Activated T-cell treated with anti-CD3 and anti-CD28 coated beads, Interleukin-2, amount 50 U/mL, for 24 hours (primary cell): ENCODE measurements around the gene DAB1.

Source experiments
- DNase-seq: peaks from one replicate; pipeline ENCODE4 v3.0.0-alpha.2; 2020
- H3K27ac Mint-ChIP-seq: 2 replicates; pipeline ENCODE4 v1.8.0; 2020; ENCODE audit warnings: mild to moderate bottlenecking, mixed read lengths
- H3K27me3 Mint-ChIP-seq: 2 replicates; pipeline ENCODE4 v1.8.0; 2020; ENCODE audit warnings: mixed read lengths
- H3K36me3 Mint-ChIP-seq: 2 replicates; pipeline ENCODE4 v1.8.0; 2020; ENCODE audit warnings: low read depth, mixed read lengths
- H3K4me1 Mint-ChIP-seq: 2 replicates; pipeline ENCODE4 v1.8.0; 2020; ENCODE audit warnings: low read depth, mixed read lengths
- H3K4me3 Mint-ChIP-seq: 2 replicates; pipeline ENCODE4 v1.8.0; 2020; ENCODE audit warnings: mild to moderate bottlenecking, moderate library complexity, mixed read lengths
- H3K9me3 Mint-ChIP-seq: 2 replicates; pipeline ENCODE4 v1.8.0; 2020; ENCODE audit warnings: mixed read lengths

The DAB1 gene

DNA sequence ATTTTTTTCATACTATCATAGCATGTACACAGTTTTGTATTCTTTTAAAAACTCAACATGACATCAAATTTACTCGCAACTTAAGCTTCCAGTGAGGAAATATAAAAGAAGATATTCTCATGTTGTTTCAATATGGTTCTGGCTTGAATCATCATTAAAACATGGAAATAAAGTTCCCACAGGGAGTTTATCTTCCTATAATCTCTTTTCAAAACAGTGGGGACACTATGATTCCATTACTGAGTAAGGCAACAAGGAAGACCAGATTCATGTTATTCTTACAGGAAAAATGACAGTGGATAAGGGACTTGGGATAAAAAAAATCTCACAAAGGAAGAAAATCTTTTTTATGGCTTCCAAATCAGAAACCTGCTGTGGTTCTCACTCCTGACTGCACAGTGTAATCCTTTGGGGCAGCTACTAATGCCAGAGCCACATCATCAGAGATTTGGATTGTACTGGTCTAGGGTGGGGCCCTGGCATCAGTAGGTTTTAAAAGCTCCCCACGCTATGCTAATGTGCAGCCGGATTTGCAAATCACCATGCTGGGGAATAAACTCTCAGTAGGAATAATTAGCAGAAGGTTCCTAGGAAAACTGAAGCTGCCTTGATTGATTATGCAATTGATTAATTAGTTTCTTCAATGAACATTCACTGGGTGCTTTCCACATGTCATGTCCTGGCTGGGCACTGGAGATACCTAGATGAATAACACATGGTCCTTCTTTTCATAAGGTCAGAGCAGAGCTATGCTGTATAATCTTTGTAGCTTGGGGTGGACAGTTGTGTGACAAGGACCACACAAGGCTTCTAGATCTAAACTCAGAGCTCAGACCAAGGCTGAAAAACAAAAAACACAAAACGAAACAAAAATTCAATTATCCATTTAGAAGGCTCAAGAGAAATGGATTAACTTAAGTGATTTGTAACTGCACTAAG is 386.9 kb downstream of the DAB1 start:
- no peak overlapping the region for H3K4me3 Mint-ChIP-seq
- H3K27ac Mint-ChIP-seq = no peak overlapping the region
- H3K36me3 Mint-ChIP-seq = no peaks in the 10 kb centered on the region
- H3K9me3 Mint-ChIP-seq = peaks cover 6% of the 10 kb centered on the region
- peaks cover 8% of the 10 kb centered on the region for H3K4me1 Mint-ChIP-seq
- DNase-seq = no peak
- H3K27me3 Mint-ChIP-seq = no peaks in the 10 kb centered on the region

- Mint-ChIP-seq H3K4me1 (peaks cover 8% of the 10 kb centered on the region), H3K9me3 (peaks cover 6% of the 10 kb centered on the region), H3K4me3 (no peak overlapping the region), H3K36me3 (no peaks in the 10 kb centered on the region), H3K27ac (no peak overlapping the region), H3K27me3 (no peaks in the 10 kb centered on the region)
- DNase-seq = no peak
These were observed 389.1 kb downstream of the DAB1 start for GRCh38 chr1:57034713-57035112.

DNA sequence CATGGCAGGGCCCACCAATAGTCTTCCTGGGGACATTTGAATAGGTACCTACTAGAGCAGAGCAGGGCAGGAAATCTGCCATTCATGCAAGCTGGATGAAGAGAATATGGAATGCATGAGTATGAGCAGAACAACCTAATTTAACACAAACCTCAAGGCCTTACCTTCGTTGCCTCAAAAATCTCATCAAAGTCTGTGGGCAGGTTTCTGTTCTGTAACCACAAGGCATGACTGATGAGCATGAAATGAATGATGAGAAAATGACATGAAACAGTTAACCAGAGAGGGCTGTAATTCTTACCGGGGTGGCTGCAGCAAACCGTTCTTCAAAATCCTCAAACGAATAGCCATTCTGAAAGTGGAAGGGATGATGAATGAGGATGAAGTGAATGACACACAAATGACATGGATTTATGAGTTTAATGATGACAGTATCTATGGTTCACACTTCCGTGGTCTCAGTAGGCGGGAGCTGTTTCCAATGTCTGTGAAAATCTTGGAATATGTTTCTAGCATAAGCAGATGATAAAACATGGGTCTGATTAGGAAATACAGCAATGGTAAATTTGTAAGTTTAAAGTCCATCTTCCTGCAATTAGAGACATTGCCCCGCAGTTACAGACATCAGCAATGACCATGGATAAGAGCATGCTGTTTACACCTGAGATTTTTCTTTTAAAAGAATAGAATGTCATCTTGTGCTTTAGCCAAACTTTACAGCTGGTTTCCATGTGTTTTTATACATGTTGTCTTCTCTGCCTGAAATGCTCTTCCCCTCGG is 390.4 kb downstream of the DAB1 start:
- Mint-ChIP-seq H3K36me3 (no peaks in the 10 kb centered on the region), H3K27me3 (no peaks in the 10 kb centered on the region), H3K4me1 (peaks cover 8% of the 10 kb centered on the region), H3K4me3 (no peak overlapping the region), H3K9me3 (peaks cover 6% of the 10 kb centered on the region), H3K27ac (no peak overlapping the region)
- no peak for DNase-seq

- no peaks in the 10 kb centered on the region for H3K27me3 Mint-ChIP-seq
- H3K4me1 Mint-ChIP-seq = no peaks in the 10 kb centered on the region
- DNase-seq = no peak
- no peaks in the 10 kb centered on the region for H3K9me3 Mint-ChIP-seq
- no peak overlapping the region for H3K27ac Mint-ChIP-seq
- no peak overlapping the region for H3K4me3 Mint-ChIP-seq
- H3K36me3 Mint-ChIP-seq = no peaks in the 10 kb centered on the region
These were observed 397.1 kb downstream of the DAB1 start for GRCh38 chr1:57026624-57027354.

DNA sequence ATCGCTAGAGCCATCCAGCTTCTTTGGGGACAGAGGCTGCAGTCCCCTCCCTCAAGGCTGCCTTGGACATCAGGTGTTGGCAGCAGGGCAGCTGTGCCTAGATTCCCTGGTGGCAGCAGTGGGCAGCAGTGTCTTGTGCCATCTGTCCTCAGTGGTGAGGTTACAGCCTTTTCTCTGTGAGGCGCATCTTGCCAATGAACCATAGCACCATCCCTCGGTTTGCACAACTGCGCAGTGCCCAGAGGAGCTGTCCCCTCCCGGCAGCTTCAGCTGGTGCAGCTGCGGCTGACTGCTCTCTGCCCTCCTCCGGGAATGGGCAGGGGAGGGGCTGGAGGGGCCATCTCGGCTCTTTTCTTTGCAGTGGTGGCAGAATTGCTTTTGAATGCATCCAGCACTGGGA is 399.0 kb downstream of the DAB1 start:
- H3K27me3 Mint-ChIP-seq = no peaks in the 10 kb centered on the region

DNA sequence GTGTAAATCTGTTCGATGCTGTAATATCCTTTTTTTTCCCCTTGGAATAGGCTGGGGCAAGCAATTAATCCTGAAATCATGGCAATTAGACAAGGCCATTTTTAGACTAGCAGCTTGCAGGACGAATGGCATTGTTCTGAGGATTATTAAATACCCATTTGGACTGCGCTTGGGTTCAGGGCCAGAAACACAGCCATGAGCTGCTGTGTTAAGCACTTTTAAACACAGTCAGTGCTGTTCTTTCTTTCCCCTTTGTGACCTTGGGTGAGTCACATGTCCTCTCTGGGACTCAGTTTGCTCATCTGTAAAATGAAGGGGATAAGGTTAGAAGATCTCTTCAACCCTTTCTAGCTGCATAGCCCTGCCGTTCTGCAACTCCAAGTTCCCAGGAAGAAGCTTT is 399.4 kb downstream of the DAB1 start:
- DNase-seq = no peak
- Mint-ChIP-seq H3K36me3 (no peaks in the 10 kb centered on the region), H3K4me1 (no peaks in the 10 kb centered on the region)

More for the DNA sequence above, 399.0 kb downstream of the DAB1 start:
- H3K36me3 Mint-ChIP-seq = no peaks in the 10 kb centered on the region
- no peak for DNase-seq
- H3K27ac Mint-ChIP-seq = no peak overlapping the region
- H3K9me3 Mint-ChIP-seq = no peaks in the 10 kb centered on the region
- H3K4me1 Mint-ChIP-seq = no peaks in the 10 kb centered on the region
- H3K4me3 Mint-ChIP-seq = no peak overlapping the region

DNA sequence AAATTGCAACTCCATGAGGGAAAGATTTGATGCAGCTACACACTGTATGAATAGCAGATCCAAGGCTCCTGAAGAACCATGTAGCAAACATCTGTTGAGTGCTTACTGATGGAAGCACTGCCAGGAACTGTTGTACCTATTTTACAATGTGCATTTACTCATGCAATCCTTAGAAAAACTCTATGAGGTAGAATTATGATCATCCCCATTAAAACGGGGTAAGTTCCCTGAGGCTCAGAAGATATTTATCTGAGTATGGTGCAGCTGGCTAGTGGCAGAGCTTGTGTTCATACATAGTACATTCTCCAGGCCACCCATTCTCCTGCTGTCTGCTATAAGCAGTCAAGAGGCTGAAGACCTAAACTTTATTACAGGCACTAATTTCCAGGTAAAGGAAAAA is 403.6 kb downstream of the DAB1 start:
- Mint-ChIP-seq H3K27me3 (no peaks in the 10 kb centered on the region), H3K9me3 (no peaks in the 10 kb centered on the region), H3K4me3 (no peak overlapping the region), H3K27ac (no peak overlapping the region), H3K4me1 (no peaks in the 10 kb centered on the region), H3K36me3 (no peaks in the 10 kb centered on the region)
- no peak for DNase-seq

More for the DNA sequence above, 399.4 kb downstream of the DAB1 start:
- no peaks in the 10 kb centered on the region for H3K9me3 Mint-ChIP-seq
- no peak overlapping the region for H3K27ac Mint-ChIP-seq
- no peak overlapping the region for H3K4me3 Mint-ChIP-seq
- no peaks in the 10 kb centered on the region for H3K27me3 Mint-ChIP-seq

GRCh38 chr1:57019236-57019839 is 404.5 kb downstream of the DAB1 start:
- Mint-ChIP-seq H3K36me3 (no peaks in the 10 kb centered on the region), H3K27me3 (no peaks in the 10 kb centered on the region), H3K9me3 (no peaks in the 10 kb centered on the region), H3K27ac (no peak overlapping the region), H3K4me1 (no peaks in the 10 kb centered on the region), H3K4me3 (no peak overlapping the region)
- DNase-seq = no peak

- no peaks in the 10 kb centered on the region for H3K4me1 Mint-ChIP-seq
- H3K27ac Mint-ChIP-seq = no peak overlapping the region
- no peak overlapping the region for H3K4me3 Mint-ChIP-seq
- H3K27me3 Mint-ChIP-seq = no peaks in the 10 kb centered on the region
- no peak for DNase-seq
- H3K36me3 Mint-ChIP-seq = no peaks in the 10 kb centered on the region
- H3K9me3 Mint-ChIP-seq = no peaks in the 10 kb centered on the region
These were observed 405.7 kb downstream of the DAB1 start for GRCh38 chr1:57018119-57018518.

DNA sequence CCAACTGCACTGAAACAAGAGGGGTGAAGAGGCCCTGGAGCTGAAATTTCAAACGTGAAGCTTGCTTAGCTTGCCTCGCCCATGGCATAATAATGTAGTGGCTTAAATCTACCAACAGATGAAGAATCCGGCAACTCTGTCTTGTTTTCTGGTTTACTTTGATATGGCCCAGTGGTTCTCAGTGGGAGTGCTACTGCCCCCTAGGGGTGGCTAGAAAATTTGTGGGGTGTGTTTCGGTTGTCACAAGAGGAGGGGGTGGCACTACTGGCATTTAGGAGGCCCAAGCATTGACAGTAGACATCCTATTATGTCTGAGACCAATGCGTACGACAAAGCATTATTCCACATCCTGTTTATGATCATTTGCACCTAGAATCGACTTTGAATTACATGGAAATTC is 406.1 kb downstream of the DAB1 start:
- H3K27me3 Mint-ChIP-seq = no peaks in the 10 kb centered on the region
- H3K4me3 Mint-ChIP-seq = no peak overlapping the region
- no peaks in the 10 kb centered on the region for H3K36me3 Mint-ChIP-seq
- no peaks in the 10 kb centered on the region for H3K9me3 Mint-ChIP-seq
- H3K27ac Mint-ChIP-seq = no peak overlapping the region
- no peak for DNase-seq
- no peaks in the 10 kb centered on the region for H3K4me1 Mint-ChIP-seq

GRCh38 chr1:57017200-57017599 is 406.7 kb downstream of the DAB1 start:
- Mint-ChIP-seq H3K4me3 (no peak overlapping the region), H3K27ac (no peak overlapping the region), H3K4me1 (no peaks in the 10 kb centered on the region), H3K36me3 (no peaks in the 10 kb centered on the region), H3K27me3 (no peaks in the 10 kb centered on the region), H3K9me3 (no peaks in the 10 kb centered on the region)
- no peak for DNase-seq

DNA sequence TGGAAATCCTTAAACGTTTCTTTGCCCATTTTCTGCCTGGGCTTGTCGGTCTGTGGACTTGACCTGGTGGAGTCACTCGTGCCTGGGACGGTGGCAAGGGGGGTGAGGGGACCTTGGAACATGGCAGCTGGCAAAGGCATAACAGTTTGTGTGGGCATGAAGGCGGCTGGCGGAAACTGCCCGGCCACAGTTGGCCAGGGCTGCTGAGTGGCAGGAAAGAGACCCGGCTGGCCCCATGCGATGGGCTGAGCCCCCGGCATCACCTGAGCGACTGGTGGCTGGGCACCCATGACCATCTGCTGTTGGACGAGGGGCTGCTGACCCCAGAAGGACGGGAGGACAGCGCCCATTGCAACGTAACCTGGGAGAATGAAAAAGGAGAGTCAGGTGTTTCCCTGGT is 408.8 kb downstream of the DAB1 start:
- Mint-ChIP-seq H3K4me3 (no peak overlapping the region), H3K36me3 (no peaks in the 10 kb centered on the region), H3K27ac (no peak overlapping the region), H3K27me3 (no peaks in the 10 kb centered on the region), H3K9me3 (no peaks in the 10 kb centered on the region), H3K4me1 (no peaks in the 10 kb centered on the region)
- DNase-seq = no peak

DNA sequence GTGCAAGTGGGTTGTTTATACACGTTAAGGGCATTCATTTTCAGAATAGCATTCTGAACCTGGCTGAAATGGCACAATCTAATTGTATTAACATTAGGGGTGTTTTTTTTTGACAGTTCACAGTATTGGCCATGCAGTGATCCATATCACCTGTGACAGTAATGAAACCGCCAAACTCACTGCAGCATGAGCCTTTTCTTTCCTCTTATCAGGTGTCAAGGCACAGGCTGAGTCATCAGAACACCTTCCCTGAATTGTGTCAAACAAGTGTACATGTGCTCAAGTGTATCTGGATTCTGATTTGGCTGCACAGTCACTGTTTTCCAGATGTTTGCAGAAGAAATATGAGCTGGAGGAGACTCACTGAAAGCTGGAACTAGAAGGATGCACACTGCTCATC is 410.3 kb downstream of the DAB1 start:
- Mint-ChIP-seq H3K27ac (no peak overlapping the region), H3K4me3 (no peak overlapping the region), H3K4me1 (no peaks in the 10 kb centered on the region), H3K36me3 (no peaks in the 10 kb centered on the region), H3K27me3 (no peaks in the 10 kb centered on the region), H3K9me3 (no peaks in the 10 kb centered on the region)
- DNase-seq = no peak

- Mint-ChIP-seq H3K27ac (no peak overlapping the region), H3K36me3 (no peaks in the 10 kb centered on the region), H3K4me3 (no peak overlapping the region), H3K4me1 (no peaks in the 10 kb centered on the region), H3K27me3 (no peaks in the 10 kb centered on the region), H3K9me3 (no peaks in the 10 kb centered on the region)
- no peak for DNase-seq
These were observed 411.5 kb downstream of the DAB1 start for GRCh38 chr1:57012315-57012714.
